WTC11 (cell line): ENCODE measurements around the gene KCNS3. TPM values are rescaled to one million over a fixed set of nuclear protein-coding genes. Genes with fewer than 3 reads are reported as not detected.

Source experiments
- ATAC-seq: fragments of 200-7000 bp; cut with Tn5 transposase; 2 replicates; pipeline ENCODE4 v1.10.0; 2021; ENCODE audit warnings: mild to moderate bottlenecking, moderate library complexity
- CTCF ChIA-PET: fragments of 300-600 bp; sonication (Branson Sonifier 250); formaldehyde crosslinking; loops from one replicate; lab custom pipeline; 2021; ENCODE audit warnings: antibody characterized with exemption; lab: Charles Lee
- POLR2A ChIA-PET: fragments of 350-600 bp; sonication (Branson Sonifier 250); formaldehyde crosslinking; loops from one replicate; lab custom pipeline; 2021; ENCODE audit warnings: antibody characterized with exemption; lab: Charles Lee
- DNase-seq: peaks from one replicate; pipeline ENCODE4 v3.0.0; 2021; ENCODE audit warnings: low spot score
- H3K27ac Mint-ChIP-seq: 2 replicates; pipeline ENCODE4 v1.8.0; 2021; ENCODE audit warnings: mixed read lengths
- H3K27me3 Mint-ChIP-seq: 2 replicates; pipeline ENCODE4 v1.8.0; 2021; ENCODE audit warnings: low read depth, mild to moderate bottlenecking, moderate library complexity, mixed read lengths
- H3K36me3 Mint-ChIP-seq: 2 replicates; pipeline ENCODE4 v1.8.0; 2021; ENCODE audit warnings: mixed read lengths
- H3K4me1 Mint-ChIP-seq: 2 replicates; pipeline ENCODE4 v1.8.0; 2022; ENCODE audit warnings: mixed read lengths
- H3K4me3 Mint-ChIP-seq: 2 replicates; pipeline ENCODE4 v1.8.0; 2021; ENCODE audit warnings: mild to moderate bottlenecking, moderate library complexity, mixed read lengths
- H3K9me3 Mint-ChIP-seq: 2 replicates; pipeline ENCODE4 v1.8.0; 2021; ENCODE audit warnings: mixed read lengths
- CBFB ChIP-seq: sonication (generic); formaldehyde crosslinking; IDR thresholded peaks from 2 replicates; pipeline ENCODE4 v1.8.1; 2022; ENCODE audit warnings: mild to moderate bottlenecking, low read depth, missing genetic modification reagents
- CREM ChIP-seq: sonication (generic); formaldehyde crosslinking; IDR thresholded peaks from 2 replicates; pipeline ENCODE4 v1.8.1; 2022; ENCODE audit warnings: mild to moderate bottlenecking, missing genetic modification reagents, moderate library complexity
- ELF4 ChIP-seq: sonication (generic); formaldehyde crosslinking; IDR thresholded peaks from 2 replicates; pipeline ENCODE4 v1.8.1; 2022; ENCODE audit warnings: low read depth, mild to moderate bottlenecking, moderate library complexity, missing genetic modification reagents
- EMX1 ChIP-seq: fragments of 250-450 bp; sonication (Bioruptor Pico); IDR thresholded peaks from 2 replicates; pipeline ENCODE4 v1.8.0; 2021; ENCODE audit warnings: mild to moderate bottlenecking
- ESRRA ChIP-seq: sonication (generic); formaldehyde crosslinking; IDR thresholded peaks from 2 replicates; pipeline ENCODE4 v1.8.1; 2022; ENCODE audit warnings: mild to moderate bottlenecking, missing genetic modification reagents, borderline replicate concordance
- GABPB1 ChIP-seq: sonication (generic); formaldehyde crosslinking; IDR thresholded peaks from 2 replicates; pipeline ENCODE4 v1.8.1; 2023; ENCODE audit warnings: mild to moderate bottlenecking, missing genetic modification reagents
- GTF2I ChIP-seq: fragments of 250-450 bp; sonication (Bioruptor Pico); conservative IDR thresholded peaks from 2 replicates; pipeline ENCODE4 v1.4.0; 2021; ENCODE audit warnings: mild to moderate bottlenecking
- MYBL2 ChIP-seq: sonication (generic); formaldehyde crosslinking; IDR thresholded peaks from 2 replicates; pipeline ENCODE4 v1.8.1; 2023; ENCODE audit warnings: mild to moderate bottlenecking, moderate library complexity, missing genetic modification reagents
- OVOL2 ChIP-seq: fragments of 250-450 bp; sonication (Bioruptor Pico); IDR thresholded peaks from 2 replicates; pipeline ENCODE4 v1.9.0; 2021; ENCODE audit warnings: mild to moderate bottlenecking, borderline replicate concordance
- PRDM15 ChIP-seq: sonication (generic); formaldehyde crosslinking; IDR thresholded peaks from 2 replicates; pipeline ENCODE4 v1.8.0; 2022; ENCODE audit warnings: missing genetic modification reagents
- PRRX2 ChIP-seq: fragments of 250-450 bp; sonication (Bioruptor Pico); IDR thresholded peaks from 2 replicates; pipeline ENCODE4 v1.8.0; 2021; ENCODE audit warnings: mild to moderate bottlenecking
- RORB ChIP-seq: fragments of 250-450 bp; sonication (Bioruptor Pico); IDR thresholded peaks from 2 replicates; pipeline ENCODE4 v1.9.0; 2021; ENCODE audit warnings: mild to moderate bottlenecking
- STAT6 ChIP-seq: sonication (generic); formaldehyde crosslinking; conservative IDR thresholded peaks from 2 replicates; pipeline ENCODE4 v1.8.1; 2023; ENCODE audit warnings: mild to moderate bottlenecking, low read depth, missing genetic modification reagents, moderate library complexity
- TCF7 ChIP-seq: sonication (generic); formaldehyde crosslinking; IDR thresholded peaks from 2 replicates; pipeline ENCODE4 v1.8.0; 2022; ENCODE audit warnings: mild to moderate bottlenecking, low read depth, missing genetic modification reagents, moderate library complexity
- TEAD4 ChIP-seq: sonication (generic); formaldehyde crosslinking; IDR thresholded peaks from 2 replicates; pipeline ENCODE4 v1.8.0; 2022; ENCODE audit warnings: mild to moderate bottlenecking, missing genetic modification reagents
- ZNF121 ChIP-seq: sonication (generic); formaldehyde crosslinking; IDR thresholded peaks from 2 replicates; pipeline ENCODE4 v1.8.0; 2023; ENCODE audit warnings: missing genetic modification reagents
- ZNF317 ChIP-seq: sonication (generic); formaldehyde crosslinking; IDR thresholded peaks from 2 replicates; pipeline ENCODE4 v1.8.1; 2023; ENCODE audit warnings: low read depth, mild to moderate bottlenecking, moderate library complexity, missing genetic modification reagents, borderline replicate concordance
- ZNF396 ChIP-seq: fragments of 250-450 bp; sonication (Bioruptor Pico); IDR thresholded peaks from 2 replicates; pipeline ENCODE4 v1.8.0; 2021; ENCODE audit warnings: mild to moderate bottlenecking, moderate library complexity, borderline replicate concordance
- ZNF671 ChIP-seq: fragments of 250-450 bp; sonication (Bioruptor Pico); IDR thresholded peaks from 2 replicates; pipeline ENCODE4 v1.8.0; 2021; ENCODE audit warnings: mild to moderate bottlenecking
- total RNA-seq: library from RNA; stranded (reverse); gene quantifications from 3 replicates; pipeline ENCODE4 v1.2.3, GENCODE V29; 2021
- TF ChIP-seq, protein P1 (sequence below): sonication (generic); formaldehyde crosslinking; IDR thresholded peaks from 2 replicates; pipeline ENCODE4 v1.8.0; 2023; ENCODE audit warnings: mild to moderate bottlenecking, missing genetic modification reagents
- TF ChIP-seq, protein P2 (sequence below): sonication (generic); formaldehyde crosslinking; IDR thresholded peaks from 2 replicates; pipeline ENCODE4 v1.8.0; 2022; ENCODE audit warnings: mild to moderate bottlenecking, missing genetic modification reagents
- TF ChIP-seq, protein P3 (sequence below): fragments of 250-450 bp; sonication (Bioruptor Pico); IDR thresholded peaks from 2 replicates; pipeline ENCODE4 v1.8.0; 2021; ENCODE audit warnings: mild to moderate bottlenecking
- TF ChIP-seq, protein P4 (sequence below): sonication (generic); formaldehyde crosslinking; conservative IDR thresholded peaks from 2 replicates; pipeline ENCODE4 v1.8.1; 2022; ENCODE audit warnings: mild to moderate bottlenecking, missing genetic modification reagents
- TF ChIP-seq, protein P5 (sequence below): sonication (generic); formaldehyde crosslinking; IDR thresholded peaks from 2 replicates; pipeline ENCODE4 v1.8.0; 2022; ENCODE audit warnings: mild to moderate bottlenecking, missing genetic modification reagents

Gene KCNS3
- total RNA-seq, 1 experiment from 2014 or later, result 25.2 TPM

DNA sequence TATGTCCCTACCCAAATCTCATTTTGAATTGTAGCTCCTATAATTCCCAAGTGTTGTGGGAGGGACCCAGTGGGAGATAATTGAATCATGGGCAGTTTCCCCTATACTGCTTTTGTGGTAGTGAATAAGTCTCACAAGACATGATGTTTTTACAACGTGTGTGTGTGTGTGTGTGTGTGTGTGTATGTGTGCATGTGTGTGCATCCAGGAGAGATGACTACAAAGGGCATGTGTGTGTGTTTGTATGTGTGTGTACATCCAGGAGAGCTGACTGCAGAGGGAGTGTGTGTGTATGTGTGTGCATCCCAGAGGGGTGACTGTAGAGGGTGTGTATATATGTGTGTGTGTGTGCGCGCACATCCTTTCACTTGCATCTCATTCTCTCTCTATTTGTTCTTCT lies 86.7 kb downstream of the KCNS3 start:
- TF ChIP-seq, protein P1, sequence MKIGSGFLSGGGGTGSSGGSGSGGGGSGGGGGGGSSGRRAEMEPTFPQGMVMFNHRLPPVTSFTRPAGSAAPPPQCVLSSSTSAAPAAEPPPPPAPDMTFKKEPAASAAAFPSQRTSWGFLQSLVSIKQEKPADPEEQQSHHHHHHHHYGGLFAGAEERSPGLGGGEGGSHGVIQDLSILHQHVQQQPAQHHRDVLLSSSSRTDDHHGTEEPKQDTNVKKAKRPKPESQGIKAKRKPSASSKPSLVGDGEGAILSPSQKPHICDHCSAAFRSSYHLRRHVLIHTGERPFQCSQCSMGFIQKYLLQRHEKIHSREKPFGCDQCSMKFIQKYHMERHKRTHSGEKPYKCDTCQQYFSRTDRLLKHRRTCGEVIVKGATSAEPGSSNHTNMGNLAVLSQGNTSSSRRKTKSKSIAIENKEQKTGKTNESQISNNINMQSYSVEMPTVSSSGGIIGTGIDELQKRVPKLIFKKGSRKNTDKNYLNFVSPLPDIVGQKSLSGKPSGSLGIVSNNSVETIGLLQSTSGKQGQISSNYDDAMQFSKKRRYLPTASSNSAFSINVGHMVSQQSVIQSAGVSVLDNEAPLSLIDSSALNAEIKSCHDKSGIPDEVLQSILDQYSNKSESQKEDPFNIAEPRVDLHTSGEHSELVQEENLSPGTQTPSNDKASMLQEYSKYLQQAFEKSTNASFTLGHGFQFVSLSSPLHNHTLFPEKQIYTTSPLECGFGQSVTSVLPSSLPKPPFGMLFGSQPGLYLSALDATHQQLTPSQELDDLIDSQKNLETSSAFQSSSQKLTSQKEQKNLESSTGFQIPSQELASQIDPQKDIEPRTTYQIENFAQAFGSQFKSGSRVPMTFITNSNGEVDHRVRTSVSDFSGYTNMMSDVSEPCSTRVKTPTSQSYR (CRISPR knock-in tag), result no peak
- no peak for TF ChIP-seq ZNF396 (CRISPR knock-in tag)
- TF ChIP-seq ZNF671 (CRISPR knock-in tag), result no peak
- TF ChIP-seq MYBL2 (CRISPR knock-in tag), result no peak
- TF ChIP-seq TCF7 (CRISPR knock-in tag), result no peak
- TF ChIP-seq ZNF121 (CRISPR knock-in tag), result no peak
- TF ChIP-seq ELF4 (CRISPR knock-in tag), result no peak
- no peak for TF ChIP-seq CREM
- TF ChIP-seq, protein P2, sequence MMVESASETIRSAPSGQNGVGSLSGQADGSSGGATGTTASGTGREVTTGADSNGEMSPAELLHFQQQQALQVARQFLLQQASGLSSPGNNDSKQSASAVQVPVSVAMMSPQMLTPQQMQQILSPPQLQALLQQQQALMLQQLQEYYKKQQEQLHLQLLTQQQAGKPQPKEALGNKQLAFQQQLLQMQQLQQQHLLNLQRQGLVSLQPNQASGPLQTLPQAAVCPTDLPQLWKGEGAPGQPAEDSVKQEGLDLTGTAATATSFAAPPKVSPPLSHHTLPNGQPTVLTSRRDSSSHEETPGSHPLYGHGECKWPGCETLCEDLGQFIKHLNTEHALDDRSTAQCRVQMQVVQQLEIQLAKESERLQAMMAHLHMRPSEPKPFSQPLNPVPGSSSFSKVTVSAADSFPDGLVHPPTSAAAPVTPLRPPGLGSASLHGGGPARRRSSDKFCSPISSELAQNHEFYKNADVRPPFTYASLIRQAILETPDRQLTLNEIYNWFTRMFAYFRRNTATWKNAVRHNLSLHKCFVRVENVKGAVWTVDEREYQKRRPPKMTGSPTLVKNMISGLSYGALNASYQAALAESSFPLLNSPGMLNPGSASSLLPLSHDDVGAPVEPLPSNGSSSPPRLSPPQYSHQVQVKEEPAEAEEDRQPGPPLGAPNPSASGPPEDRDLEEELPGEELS (CRISPR knock-in tag), result no peak
- no peak for TF ChIP-seq ESRRA (CRISPR knock-in tag)
- TF ChIP-seq, protein P3, sequence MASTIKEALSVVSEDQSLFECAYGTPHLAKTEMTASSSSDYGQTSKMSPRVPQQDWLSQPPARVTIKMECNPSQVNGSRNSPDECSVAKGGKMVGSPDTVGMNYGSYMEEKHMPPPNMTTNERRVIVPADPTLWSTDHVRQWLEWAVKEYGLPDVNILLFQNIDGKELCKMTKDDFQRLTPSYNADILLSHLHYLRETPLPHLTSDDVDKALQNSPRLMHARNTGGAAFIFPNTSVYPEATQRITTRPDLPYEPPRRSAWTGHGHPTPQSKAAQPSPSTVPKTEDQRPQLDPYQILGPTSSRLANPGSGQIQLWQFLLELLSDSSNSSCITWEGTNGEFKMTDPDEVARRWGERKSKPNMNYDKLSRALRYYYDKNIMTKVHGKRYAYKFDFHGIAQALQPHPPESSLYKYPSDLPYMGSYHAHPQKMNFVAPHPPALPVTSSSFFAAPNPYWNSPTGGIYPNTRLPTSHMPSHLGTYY (CRISPR knock-in tag), result no peak
- TF ChIP-seq, protein P4, sequence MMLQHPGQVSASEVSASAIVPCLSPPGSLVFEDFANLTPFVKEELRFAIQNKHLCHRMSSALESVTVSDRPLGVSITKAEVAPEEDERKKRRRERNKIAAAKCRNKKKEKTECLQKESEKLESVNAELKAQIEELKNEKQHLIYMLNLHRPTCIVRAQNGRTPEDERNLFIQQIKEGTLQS (CRISPR knock-in tag), result no peak
- no peak for TF ChIP-seq GABPB1 (CRISPR knock-in tag)
- TF ChIP-seq EMX1 (CRISPR knock-in tag), result no peak
- TF ChIP-seq OVOL2 (CRISPR knock-in tag), result no peak
- TF ChIP-seq GTF2I (CRISPR knock-in tag), result no peak
- TF ChIP-seq, protein P5, sequence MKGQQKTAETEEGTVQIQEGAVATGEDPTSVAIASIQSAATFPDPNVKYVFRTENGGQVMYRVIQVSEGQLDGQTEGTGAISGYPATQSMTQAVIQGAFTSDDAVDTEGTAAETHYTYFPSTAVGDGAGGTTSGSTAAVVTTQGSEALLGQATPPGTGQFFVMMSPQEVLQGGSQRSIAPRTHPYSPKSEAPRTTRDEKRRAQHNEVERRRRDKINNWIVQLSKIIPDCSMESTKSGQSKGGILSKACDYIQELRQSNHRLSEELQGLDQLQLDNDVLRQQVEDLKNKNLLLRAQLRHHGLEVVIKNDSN (CRISPR knock-in tag), result no peak
- Mint-ChIP-seq H3K27me3 (no peaks in the 10 kb centered on the region), H3K4me1 (peaks cover 4% of the 10 kb centered on the region; the same call in 1 of the 2 replicates), H3K4me3 (no peak overlapping the region), H3K27ac (no peak overlapping the region), H3K36me3 (no peaks in the 10 kb centered on the region), H3K9me3 (no peaks in the 10 kb centered on the region)
- ATAC-seq (no peak), DNase-seq (no peak)
- ChIA-PET CTCF (no interaction called here), POLR2A (no interaction called here)

- no peaks in the 10 kb centered on the region for H3K27me3 Mint-ChIP-seq
- H3K27ac Mint-ChIP-seq, result no peak overlapping the region
- ATAC-seq, result no peak
- CTCF ChIA-PET, result no interaction called here
- H3K4me1 Mint-ChIP-seq, result peaks cover 4% of the 10 kb centered on the region; the same call in 1 of the 2 replicates
- POLR2A ChIA-PET, result no interaction called here
- no peaks in the 10 kb centered on the region for H3K36me3 Mint-ChIP-seq
- no peaks in the 10 kb centered on the region for H3K9me3 Mint-ChIP-seq
- no peak for DNase-seq
- no peak overlapping the region for H3K4me3 Mint-ChIP-seq
- TF ChIP-seq CBFB (CRISPR knock-in tag) (no peak), PRDM15 (CRISPR knock-in tag) (no peak), TEAD4 (CRISPR knock-in tag) (no peak), ZNF317 (CRISPR knock-in tag) (no peak), STAT6 (no peak), PRRX2 (CRISPR knock-in tag) (no peak), RORB (CRISPR knock-in tag) (no peak)
Observed at GRCh38 chr2:17966798-17967197, 88.3 kb downstream of the KCNS3 start.
